ENCODE data around the gene HNRNPUL1. TPM values are rescaled to one million over a fixed set of nuclear protein-coding genes. Genes with fewer than 3 reads are reported as not detected.

Gene HNRNPUL1
- total and polyA plus RNA-seq, 9 of the 15 experiments (the other 6 are each of a cell fraction or from before 2014, with no cell fraction given) = 7.3 to 211 (median 85.0) TPM

DNA sequence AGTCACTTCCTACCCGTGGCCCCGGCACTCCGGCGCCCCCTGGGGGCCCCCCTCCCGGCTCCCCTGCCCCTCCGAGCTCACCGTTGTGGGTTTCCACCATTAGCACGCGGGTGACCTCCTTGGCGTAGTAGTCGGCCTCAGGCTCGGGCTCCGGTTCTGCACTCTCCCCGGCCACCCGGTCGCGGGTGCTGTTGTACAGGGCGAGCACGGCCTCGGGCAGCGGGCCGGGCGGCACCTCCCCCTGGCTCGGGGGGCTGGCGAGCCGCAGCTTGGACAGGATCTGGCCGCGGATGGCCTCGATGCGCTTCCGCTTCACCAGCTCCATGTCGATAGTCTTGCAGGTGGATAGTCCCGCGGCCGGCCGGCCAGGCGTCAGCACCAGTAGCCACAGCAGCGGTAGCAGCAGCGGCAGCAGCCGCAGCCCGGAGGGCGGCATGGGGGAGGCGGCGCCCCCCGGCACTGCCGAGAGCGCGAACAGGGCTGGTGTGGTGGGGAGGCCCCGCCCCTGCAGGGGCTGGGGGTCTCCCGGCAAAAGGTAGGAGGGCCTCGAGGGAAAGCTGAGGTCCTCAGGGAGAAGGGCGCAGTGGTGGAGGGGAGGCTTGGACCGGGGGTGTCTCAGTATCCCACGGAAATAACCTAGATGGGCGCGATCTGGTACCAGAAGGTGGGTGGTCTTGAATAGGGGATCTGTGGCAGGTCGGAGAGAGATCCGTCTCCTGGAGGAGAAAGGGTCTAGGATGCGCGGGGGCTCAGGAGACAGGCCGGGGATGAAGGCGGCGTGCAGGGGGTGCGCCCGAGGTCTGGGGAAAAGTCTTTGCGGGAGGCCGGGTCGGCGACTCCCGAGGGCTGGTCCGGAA lies 88.7 kb downstream of the HNRNPUL1 start (continued):
- TF ChIP-seq, protein P1, sequence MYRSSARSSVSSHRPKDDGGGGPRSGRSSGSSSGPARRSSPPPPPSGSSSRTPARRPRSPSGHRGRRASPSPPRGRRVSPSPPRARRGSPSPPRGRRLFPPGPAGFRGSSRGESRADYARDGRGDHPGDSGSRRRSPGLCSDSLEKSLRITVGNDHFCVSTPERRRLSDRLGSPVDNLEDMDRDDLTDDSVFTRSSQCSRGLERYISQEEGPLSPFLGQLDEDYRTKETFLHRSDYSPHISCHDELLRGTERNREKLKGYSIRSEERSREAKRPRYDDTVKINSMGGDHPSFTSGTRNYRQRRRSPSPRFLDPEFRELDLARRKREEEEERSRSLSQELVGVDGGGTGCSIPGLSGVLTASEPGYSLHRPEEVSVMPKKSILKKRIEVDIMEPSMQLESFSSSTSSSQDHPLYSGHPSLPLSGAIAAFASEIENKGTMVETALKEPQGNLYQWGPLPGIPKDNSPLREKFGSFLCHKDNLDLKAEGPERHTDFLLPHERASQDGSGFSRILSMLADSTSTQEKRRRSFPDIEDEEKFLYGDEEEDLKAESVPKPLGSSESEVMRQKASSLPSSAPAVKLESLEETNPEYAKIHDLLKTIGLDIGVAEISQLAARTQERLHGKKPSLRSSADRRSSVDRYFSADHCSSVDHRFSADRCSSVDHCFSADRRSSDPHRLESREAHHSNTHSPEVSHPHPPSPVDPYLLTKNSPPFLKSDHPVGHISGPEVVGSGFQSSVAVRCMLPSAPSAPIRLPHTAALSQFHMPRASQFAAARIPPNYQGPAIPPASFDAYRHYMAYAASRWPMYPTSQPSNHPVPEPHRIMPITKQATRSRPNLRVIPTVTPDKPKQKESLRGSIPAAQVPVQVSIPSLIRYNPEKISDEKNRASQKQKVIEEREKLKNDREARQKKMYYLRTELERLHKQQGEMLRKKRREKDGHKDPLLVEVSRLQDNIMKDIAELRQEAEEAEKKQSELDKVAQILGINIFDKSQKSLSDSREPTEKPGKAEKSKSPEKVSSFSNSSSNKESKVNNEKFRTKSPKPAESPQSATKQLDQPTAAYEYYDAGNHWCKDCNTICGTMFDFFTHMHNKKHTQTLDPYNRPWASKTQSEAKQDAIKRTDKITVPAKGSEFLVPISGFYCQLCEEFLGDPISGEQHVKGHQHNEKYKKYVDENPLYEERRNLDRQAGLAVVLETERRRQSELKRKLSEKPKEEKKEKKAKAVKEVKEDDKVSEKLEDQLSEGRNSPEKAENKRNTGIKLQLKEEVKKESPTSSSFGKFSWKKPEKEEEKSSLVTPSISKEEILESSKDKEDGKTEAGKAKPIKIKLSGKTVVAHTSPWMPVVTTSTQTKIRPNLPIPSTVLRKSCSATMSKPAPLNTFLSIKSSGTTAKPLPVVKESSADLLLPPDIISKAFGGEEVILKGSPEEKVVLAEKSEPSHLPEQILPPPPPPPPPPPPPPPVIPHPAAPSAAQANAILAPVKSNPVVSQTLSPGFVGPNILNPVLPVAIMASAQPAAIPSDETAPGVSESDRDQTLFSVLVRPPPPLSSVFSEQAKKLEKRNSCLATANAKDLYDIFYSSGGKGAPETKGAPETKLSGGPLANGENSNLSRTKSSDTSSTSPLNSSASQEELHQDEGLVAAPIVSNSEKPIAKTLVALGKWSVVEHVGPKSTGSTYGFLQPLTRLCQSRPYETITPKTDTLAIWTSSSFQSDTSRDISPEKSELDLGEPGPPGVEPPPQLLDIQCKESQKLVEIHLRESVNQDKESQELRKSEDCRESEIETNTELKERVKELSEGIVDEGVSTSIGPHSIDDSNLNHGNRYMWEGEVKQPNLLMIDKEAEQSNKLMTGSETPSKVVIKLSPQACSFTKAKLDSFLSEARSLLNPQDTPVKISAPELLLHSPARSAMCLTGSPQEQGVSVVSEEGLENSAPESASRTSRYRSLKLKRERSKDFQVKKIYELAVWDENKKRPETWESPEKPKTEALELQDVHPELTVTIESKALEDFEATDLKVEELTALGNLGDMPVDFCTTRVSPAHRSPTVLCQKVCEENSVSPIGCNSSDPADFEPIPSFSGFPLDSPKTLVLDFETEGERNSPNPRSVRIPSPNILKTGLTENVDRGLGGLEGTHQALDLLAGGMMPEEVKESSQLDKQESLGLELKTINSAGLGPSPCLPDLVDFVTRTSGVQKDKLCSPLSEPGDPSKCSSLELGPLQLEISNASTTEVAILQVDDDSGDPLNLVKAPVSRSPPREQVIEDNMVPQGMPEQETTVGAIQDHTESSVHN (IDR thresholded peaks at IDR 0.05; ENCODE audit: borderline replicate concordance in 1 of 2, low read depth in 1 of 2) = no peak
- no peak for TF ChIP-seq STAT5A (IDR thresholded peaks at IDR 0.05; ENCODE audit: borderline replicate concordance, low read length)
- TF ChIP-seq ZNF24 (IDR thresholded peaks at IDR 0.05) = no peak
- no peak for TF ChIP-seq ZNF764 (CRISPR knock-in tag; IDR thresholded peaks at IDR 0.05; ENCODE audit: low read depth)
- TF ChIP-seq, protein P2, sequence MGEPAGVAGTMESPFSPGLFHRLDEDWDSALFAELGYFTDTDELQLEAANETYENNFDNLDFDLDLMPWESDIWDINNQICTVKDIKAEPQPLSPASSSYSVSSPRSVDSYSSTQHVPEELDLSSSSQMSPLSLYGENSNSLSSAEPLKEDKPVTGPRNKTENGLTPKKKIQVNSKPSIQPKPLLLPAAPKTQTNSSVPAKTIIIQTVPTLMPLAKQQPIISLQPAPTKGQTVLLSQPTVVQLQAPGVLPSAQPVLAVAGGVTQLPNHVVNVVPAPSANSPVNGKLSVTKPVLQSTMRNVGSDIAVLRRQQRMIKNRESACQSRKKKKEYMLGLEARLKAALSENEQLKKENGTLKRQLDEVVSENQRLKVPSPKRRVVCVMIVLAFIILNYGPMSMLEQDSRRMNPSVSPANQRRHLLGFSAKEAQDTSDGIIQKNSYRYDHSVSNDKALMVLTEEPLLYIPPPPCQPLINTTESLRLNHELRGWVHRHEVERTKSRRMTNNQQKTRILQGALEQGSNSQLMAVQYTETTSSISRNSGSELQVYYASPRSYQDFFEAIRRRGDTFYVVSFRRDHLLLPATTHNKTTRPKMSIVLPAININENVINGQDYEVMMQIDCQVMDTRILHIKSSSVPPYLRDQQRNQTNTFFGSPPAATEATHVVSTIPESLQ (CRISPR knock-in tag; IDR thresholded peaks at IDR 0.05) = no peak
- TF ChIP-seq, protein P3, sequence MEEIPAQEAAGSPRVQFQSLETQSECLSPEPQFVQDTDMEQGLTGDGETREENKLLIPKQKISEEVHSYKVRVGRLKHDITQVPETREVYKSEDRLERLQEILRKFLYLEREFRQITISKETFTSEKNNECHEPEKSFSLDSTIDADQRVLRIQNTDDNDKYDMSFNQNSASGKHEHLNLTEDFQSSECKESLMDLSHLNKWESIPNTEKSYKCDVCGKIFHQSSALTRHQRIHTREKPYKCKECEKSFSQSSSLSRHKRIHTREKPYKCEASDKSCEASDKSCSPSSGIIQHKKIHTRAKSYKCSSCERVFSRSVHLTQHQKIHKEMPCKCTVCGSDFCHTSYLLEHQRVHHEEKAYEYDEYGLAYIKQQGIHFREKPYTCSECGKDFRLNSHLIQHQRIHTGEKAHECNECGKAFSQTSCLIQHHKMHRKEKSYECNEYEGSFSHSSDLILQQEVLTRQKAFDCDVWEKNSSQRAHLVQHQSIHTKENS (CRISPR knock-in tag; IDR thresholded peaks at IDR 0.05) = no peak
- TF ChIP-seq SRSF1 (IDR thresholded peaks at IDR 0.05; ENCODE audit: low read depth, low read length) = no peak
- TF ChIP-seq, protein P4, sequence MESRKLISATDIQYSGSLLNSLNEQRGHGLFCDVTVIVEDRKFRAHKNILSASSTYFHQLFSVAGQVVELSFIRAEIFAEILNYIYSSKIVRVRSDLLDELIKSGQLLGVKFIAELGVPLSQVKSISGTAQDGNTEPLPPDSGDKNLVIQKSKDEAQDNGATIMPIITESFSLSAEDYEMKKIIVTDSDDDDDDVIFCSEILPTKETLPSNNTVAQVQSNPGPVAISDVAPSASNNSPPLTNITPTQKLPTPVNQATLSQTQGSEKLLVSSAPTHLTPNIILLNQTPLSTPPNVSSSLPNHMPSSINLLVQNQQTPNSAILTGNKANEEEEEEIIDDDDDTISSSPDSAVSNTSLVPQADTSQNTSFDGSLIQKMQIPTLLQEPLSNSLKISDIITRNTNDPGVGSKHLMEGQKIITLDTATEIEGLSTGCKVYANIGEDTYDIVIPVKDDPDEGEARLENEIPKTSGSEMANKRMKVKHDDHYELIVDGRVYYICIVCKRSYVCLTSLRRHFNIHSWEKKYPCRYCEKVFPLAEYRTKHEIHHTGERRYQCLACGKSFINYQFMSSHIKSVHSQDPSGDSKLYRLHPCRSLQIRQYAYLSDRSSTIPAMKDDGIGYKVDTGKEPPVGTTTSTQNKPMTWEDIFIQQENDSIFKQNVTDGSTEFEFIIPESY (CRISPR knock-in tag; IDR thresholded peaks at IDR 0.05) = 0 out of 2 replicates have a peak, but pooled peaks have one; percentile 18
- TF ChIP-seq NR2C2 (CRISPR knock-in tag; IDR thresholded peaks at IDR 0.05) = no peak
- TF ChIP-seq NR2C2 (tag; IDR thresholded peaks at IDR 0.05) = no peak; the same call in 1 of the 2 replicates

All from K562 (cell line).